Activated naive CD4-positive, alpha-beta T cell treated with anti-CD3 and anti-CD28 coated beads, Interleukin-2, amount 50 U/mL, for 72 hours (primary cell): ENCODE data around the gene SYT3. TPM values are rescaled to one million over a fixed set of nuclear protein-coding genes. Genes with fewer than 3 reads are reported as not detected.

Experiments
- ATAC-seq, 2 donors: fragments of 150-1000 bp; cut with Tn5 transposase; 2 replicates each; pipeline ENCODE4 v1.10.0; 2021; ENCODE audit warnings: mild to moderate bottlenecking in 2 of 2, moderate library complexity in 2 of 2
- DNase-seq, 2 donors: peaks; one replicate each; pipeline ENCODE4 v3.0.0; 2021 to 2022; ENCODE audit warnings: low spot score in 2 of 2
- H3K27ac Mint-ChIP-seq, 2 donors: one replicate each; pipeline ENCODE4 v1.8.0; 2022; ENCODE audit warnings: mild to moderate bottlenecking in 2 of 2, mixed read lengths in 2 of 2
- H3K36me3 Mint-ChIP-seq, 2 donors: one replicate each; pipeline ENCODE4 v1.8.0; 2022; ENCODE audit warnings: mixed read lengths in 2 of 2
- H3K9me3 Mint-ChIP-seq, 2 donors: one replicate each; pipeline ENCODE4 v1.8.0; 2022; ENCODE audit warnings: mixed read lengths in 2 of 2
- total RNA-seq, 2 donors: library from RNA; stranded (reverse); gene quantifications; one replicate each; pipeline ENCODE4 v1.2.3, GENCODE V29; 2022

Gene SYT3
- under 1 TPM in 1 of 2 donors, not detected in 1; 0.23 TPM for total RNA-seq

GRCh38 chr19:50639121-50640112 is at the start of gene SYT3:
SYT3 (minus strand) TSS chr19:50639881; CDS start chr19:50637411, 2,470 bp downstream.
- Mint-ChIP-seq H3K9me3 (peaks cover 4 to 9% of the 10 kb centered on the region in 2 donors), H3K36me3 (peaks cover 0 to 29% of the 10 kb centered on the region in 2 donors), H3K27ac (no peak within 1 kb of the TSS)
- DNase-seq (peak in 1 of 2 donors; percentile 28), ATAC-seq (peak in 1 of 2 donors; percentile 90)

GRCh38 chr19:50688766-50689165 is 49.1 kb upstream of the SYT3 start:
- Mint-ChIP-seq H3K27ac (no peak overlapping the region), H3K9me3 (no peaks in the 10 kb centered on the region), H3K36me3 (no peaks in the 10 kb centered on the region)
- DNase-seq (no peak), ATAC-seq (no peak)

GRCh38 chr19:50686310-50687032 is 46.8 kb upstream of the SYT3 start:
- H3K36me3 Mint-ChIP-seq = no peaks in the 10 kb centered on the region
- no peaks in the 10 kb centered on the region for H3K9me3 Mint-ChIP-seq
- no peak for ATAC-seq
- H3K27ac Mint-ChIP-seq = no peak overlapping the region
- DNase-seq = no peak

DNA sequence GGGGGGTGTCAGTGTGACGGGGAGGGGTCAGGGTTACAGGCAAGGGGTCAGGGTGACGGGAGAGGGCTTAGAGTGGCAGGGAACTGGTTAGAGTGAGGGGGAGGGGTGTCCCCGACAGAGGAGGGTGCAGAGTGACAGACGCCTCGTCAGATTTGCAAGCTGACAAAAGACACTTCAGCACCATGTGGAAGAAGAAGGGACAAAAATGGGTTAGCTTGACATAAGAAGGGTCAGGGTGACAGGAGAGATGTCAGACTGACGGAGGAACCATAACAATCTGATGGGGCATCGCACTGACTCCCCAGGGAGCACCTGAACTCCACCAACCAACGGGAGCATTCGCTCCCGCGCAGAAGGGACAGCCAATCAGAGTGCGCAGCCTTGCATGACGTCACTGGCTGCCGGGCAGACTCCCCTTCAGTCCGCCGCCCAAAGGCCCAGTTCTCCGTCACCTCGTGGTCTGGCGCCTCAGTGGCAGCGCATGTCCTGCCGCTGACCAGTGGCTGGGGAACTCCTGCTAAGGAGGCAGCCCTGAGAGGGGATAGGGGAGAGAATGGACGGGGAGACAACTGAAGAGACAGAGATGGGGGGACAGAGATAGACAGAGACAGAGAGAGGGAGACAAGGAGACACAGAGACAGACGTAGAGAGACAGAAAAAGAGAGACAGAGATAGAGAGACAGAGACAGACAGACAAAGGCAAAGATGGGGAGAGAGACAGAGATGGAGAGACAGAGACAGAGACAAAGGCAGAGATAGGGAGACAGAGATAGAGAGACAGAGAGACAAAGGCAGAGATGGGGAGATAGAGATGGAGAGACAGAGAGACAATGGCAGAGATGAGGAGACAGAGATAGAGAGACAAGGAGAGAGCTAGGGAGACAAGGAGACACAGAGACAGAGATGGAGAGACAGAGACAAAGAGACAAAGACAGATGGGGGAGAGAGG is 39.8 kb upstream of the SYT3 start:
- ATAC-seq (peak; percentile 96 to 99), DNase-seq (peak; percentile 60 to 78)
- H3K36me3 Mint-ChIP-seq = no peaks in the 10 kb centered on the region
- no peak overlapping the region for H3K27ac Mint-ChIP-seq
- H3K9me3 Mint-ChIP-seq = no peaks in the 10 kb centered on the region

DNA sequence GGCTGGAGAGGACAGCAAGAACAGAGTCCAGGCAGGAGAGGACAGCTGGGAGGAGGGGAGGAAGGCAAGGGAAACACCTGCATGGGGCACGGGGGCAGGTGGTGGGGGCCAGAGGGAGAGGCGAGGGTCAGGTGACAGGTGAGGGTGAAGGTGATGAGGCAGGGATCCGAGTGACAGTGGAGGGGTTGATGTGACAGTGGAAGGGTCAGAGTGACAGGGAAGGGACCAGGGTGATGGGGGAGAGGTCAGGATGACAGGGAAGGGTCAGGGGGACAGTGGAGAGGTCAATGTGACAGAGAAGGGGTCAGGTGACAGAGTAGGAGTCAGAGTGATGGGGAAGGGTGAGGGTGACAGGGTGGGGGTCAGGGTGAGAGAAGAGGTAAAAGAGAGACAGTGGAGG is 38.6 kb upstream of the SYT3 start:
- no peak for DNase-seq
- Mint-ChIP-seq H3K36me3 (no peaks in the 10 kb centered on the region), H3K27ac (no peak overlapping the region), H3K9me3 (no peaks in the 10 kb centered on the region)
- no peak for ATAC-seq

DNA sequence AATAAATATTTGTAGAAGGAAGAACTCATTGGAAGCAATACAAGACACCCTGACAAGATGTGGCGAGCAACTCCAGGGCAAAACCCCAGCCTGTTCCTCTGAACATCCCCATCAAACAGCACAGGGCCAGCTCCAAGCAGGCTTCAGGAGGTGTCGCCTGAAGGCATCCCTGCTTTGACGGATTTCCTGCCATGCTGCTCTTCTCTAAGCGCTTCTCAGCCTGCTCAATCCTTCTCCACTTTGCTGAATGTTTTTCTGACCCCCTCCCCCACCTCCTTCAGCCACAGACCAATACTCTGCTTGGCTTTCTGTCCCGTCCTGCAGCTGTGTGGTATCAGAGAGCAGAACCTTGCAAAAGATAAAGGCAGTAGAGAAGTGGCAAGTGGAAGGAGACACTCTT is 38.0 kb upstream of the SYT3 start:
- Mint-ChIP-seq H3K36me3 (no peaks in the 10 kb centered on the region), H3K27ac (no peak overlapping the region), H3K9me3 (no peaks in the 10 kb centered on the region)
- DNase-seq (no peak), ATAC-seq (no peak)

DNA sequence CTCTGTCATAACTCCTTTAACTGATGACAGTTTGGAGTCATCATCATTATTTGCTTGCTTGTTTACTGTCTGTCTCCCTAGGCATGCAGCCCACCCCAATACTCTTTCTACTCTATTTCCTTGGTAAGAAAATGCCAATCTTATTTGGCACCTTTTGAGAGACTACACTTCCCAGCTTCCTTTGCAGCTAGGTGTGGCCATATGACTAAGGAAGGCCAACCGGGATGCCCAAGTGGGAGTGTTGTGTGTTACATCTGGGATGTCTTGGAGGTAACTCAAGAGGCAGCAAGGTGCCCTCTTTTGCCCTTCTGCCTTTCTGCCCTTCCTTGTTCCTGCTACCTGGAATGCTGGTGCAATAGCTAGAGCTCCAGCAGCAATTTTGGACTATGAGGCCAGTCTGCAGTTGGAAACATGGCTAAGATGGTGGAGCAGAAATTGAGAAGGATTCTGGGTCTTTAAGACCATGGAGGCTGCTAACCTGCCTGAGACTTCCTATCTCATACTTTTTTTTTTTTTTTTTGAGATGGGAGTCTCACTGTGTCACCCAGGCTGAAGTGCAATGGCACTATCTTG is 37.0 kb upstream of the SYT3 start:
- H3K27ac Mint-ChIP-seq = no peak overlapping the region
- no peaks in the 10 kb centered on the region for H3K9me3 Mint-ChIP-seq
- ATAC-seq = no peak

GRCh38 chr19:50673118-50673517 is 33.4 kb upstream of the SYT3 start:
- Mint-ChIP-seq H3K27ac (no peak overlapping the region), H3K36me3 (peaks cover 0 to 5% of the 10 kb centered on the region in 2 donors), H3K9me3 (no peaks in the 10 kb centered on the region)
- ATAC-seq (no peak), DNase-seq (no peak)

More for the DNA sequence above, 37.0 kb upstream of the SYT3 start:
- H3K36me3 Mint-ChIP-seq = no peaks in the 10 kb centered on the region
- no peak for DNase-seq

GRCh38 chr19:50670102-50670380 is 30.4 kb upstream of the SYT3 start:
- DNase-seq (no peak), ATAC-seq (no peak)
- Mint-ChIP-seq H3K9me3 (no peaks in the 10 kb centered on the region), H3K36me3 (peaks cover 0 to 5% of the 10 kb centered on the region in 2 donors), H3K27ac (no peak overlapping the region)

- H3K27ac Mint-ChIP-seq = no peak overlapping the region
- ATAC-seq (peak in 1 of 2 donors; percentile 48), DNase-seq (peak in 1 of 2 donors; percentile 68)
- peaks cover 0 to 5% of the 10 kb centered on the region in 2 donors for H3K36me3 Mint-ChIP-seq
- H3K9me3 Mint-ChIP-seq = no peaks in the 10 kb centered on the region
Measured at GRCh38 chr19:50669302-50670101, 29.8 kb upstream of the SYT3 start.

- Mint-ChIP-seq H3K27ac (no peak overlapping the region), H3K36me3 (peaks cover 0 to 5% of the 10 kb centered on the region in 2 donors), H3K9me3 (no peaks in the 10 kb centered on the region)
- no peak for ATAC-seq
- DNase-seq = no peak
Measured at GRCh38 chr19:50668879-50669278, 29.2 kb upstream of the SYT3 start.

DNA sequence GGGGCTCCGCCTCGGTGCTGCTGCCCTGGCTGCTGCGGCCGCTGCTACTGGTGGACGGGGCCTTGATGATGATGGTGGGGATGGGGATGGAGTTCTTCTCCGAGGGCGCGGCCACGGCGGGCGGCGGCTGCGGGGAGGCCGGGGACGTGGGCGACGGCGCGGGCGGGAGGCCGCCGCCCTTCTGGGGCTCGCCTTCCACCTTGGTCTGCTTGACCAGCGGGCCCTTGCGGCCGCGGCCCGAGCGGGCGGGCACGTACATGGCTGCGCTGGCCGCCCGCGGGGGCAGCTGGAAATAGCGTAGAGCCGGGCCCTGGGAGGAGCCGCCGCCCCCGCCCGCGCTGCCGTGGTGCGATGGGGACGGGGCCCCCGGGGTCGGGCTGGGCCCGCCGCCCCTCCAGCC is 28.7 kb upstream of the SYT3 start:
- no peak for ATAC-seq
- Mint-ChIP-seq H3K27ac (no peak overlapping the region), H3K9me3 (no peaks in the 10 kb centered on the region), H3K36me3 (peaks cover 0 to 5% of the 10 kb centered on the region in 2 donors)
- no peak for DNase-seq

- Mint-ChIP-seq H3K9me3 (no peaks in the 10 kb centered on the region), H3K36me3 (peaks cover 0 to 5% of the 10 kb centered on the region in 2 donors), H3K27ac (no peak overlapping the region)
- ATAC-seq = no peak
- no peak for DNase-seq
Measured at GRCh38 chr19:50667759-50668231, 28.1 kb upstream of the SYT3 start.

DNA sequence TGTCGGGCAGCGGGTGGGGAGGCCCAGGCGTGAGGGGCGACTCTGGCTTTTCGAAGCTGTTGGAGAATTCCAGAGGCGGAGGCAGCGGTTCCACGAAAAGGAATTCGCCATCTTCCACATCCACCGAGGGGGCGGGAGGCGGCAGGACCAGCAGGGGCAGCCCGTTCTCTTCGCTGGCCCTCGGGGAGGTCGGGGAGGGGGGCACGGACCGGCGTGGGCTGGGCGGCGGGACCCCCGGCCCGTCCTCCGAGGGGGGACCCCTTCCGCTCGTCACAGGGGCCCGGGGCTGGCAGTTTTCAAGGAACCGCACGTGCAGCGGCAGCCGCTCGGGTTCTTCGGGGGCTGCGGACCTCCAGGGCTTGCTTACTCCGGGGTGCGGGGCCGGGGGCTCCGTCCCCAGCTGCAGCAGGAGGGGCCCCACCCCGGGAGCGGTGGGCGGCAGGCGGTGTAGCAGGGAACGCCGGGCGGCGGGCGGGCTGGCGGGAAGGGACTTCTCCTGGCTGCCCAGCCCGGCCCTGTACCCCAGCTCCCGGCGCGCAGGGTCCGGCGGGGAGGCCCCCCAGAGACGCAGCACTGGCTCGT is 27.6 kb upstream of the SYT3 start:
- no peak for DNase-seq
- Mint-ChIP-seq H3K27ac (no peak overlapping the region), H3K9me3 (no peaks in the 10 kb centered on the region), H3K36me3 (peaks cover 0 to 5% of the 10 kb centered on the region in 2 donors)
- ATAC-seq = no peak
